WTC11 (cell line): ENCODE data around the gene TIAL1. TPM values are rescaled to one million over a fixed set of nuclear protein-coding genes. Genes with fewer than 3 reads are reported as not detected.

ENCODE experiments used
- ATAC-seq: fragments of 200-7000 bp; cut with Tn5 transposase; 2 replicates; pipeline ENCODE4 v1.10.0; 2021; ENCODE audit warnings: mild to moderate bottlenecking, moderate library complexity
- CTCF ChIA-PET: fragments of 300-600 bp; sonication (Branson Sonifier 250); formaldehyde crosslinking; loops from one replicate; lab custom pipeline; 2021; ENCODE audit warnings: antibody characterized with exemption; lab: Charles Lee
- POLR2A ChIA-PET: fragments of 350-600 bp; sonication (Branson Sonifier 250); formaldehyde crosslinking; loops from one replicate; lab custom pipeline; 2021; ENCODE audit warnings: antibody characterized with exemption; lab: Charles Lee
- DNase-seq: peaks from one replicate; pipeline ENCODE4 v3.0.0; 2021; ENCODE audit warnings: low spot score
- H3K27ac Mint-ChIP-seq: 2 replicates; pipeline ENCODE4 v1.8.0; 2021; ENCODE audit warnings: mixed read lengths
- H3K27me3 Mint-ChIP-seq: 2 replicates; pipeline ENCODE4 v1.8.0; 2021; ENCODE audit warnings: low read depth, mild to moderate bottlenecking, moderate library complexity, mixed read lengths
- H3K36me3 Mint-ChIP-seq: 2 replicates; pipeline ENCODE4 v1.8.0; 2021; ENCODE audit warnings: mixed read lengths
- H3K4me1 Mint-ChIP-seq: 2 replicates; pipeline ENCODE4 v1.8.0; 2022; ENCODE audit warnings: mixed read lengths
- H3K4me3 Mint-ChIP-seq: 2 replicates; pipeline ENCODE4 v1.8.0; 2021; ENCODE audit warnings: mild to moderate bottlenecking, moderate library complexity, mixed read lengths
- H3K9me3 Mint-ChIP-seq: 2 replicates; pipeline ENCODE4 v1.8.0; 2021; ENCODE audit warnings: mixed read lengths
- ATF2 ChIP-seq: sonication (generic); formaldehyde crosslinking; IDR thresholded peaks from 2 replicates; pipeline ENCODE4 v1.8.1; 2022; ENCODE audit warnings: low read depth, missing genetic modification reagents, borderline replicate concordance
- ATF3 ChIP-seq: sonication (generic); formaldehyde crosslinking; conservative IDR thresholded peaks from 2 replicates; pipeline ENCODE4 v1.8.1; 2022; ENCODE audit warnings: mild to moderate bottlenecking, missing genetic modification reagents
- ERG ChIP-seq: fragments of 250-450 bp; sonication (Bioruptor Pico); IDR thresholded peaks from 2 replicates; pipeline ENCODE4 v1.8.0; 2021; ENCODE audit warnings: mild to moderate bottlenecking
- FOXK1 ChIP-seq: sonication (generic); formaldehyde crosslinking; IDR thresholded peaks from 2 replicates; pipeline ENCODE4 v1.8.0; 2022; ENCODE audit warnings: mild to moderate bottlenecking, moderate library complexity, missing genetic modification reagents
- FOXP4 ChIP-seq: sonication (generic); formaldehyde crosslinking; IDR thresholded peaks from 2 replicates; pipeline ENCODE4 v1.8.0; 2022; ENCODE audit warnings: mild to moderate bottlenecking, missing genetic modification reagents
- GABPB1 ChIP-seq: sonication (generic); formaldehyde crosslinking; IDR thresholded peaks from 2 replicates; pipeline ENCODE4 v1.8.1; 2023; ENCODE audit warnings: mild to moderate bottlenecking, missing genetic modification reagents
- GTF2I ChIP-seq: fragments of 250-450 bp; sonication (Bioruptor Pico); conservative IDR thresholded peaks from 2 replicates; pipeline ENCODE4 v1.4.0; 2021; ENCODE audit warnings: mild to moderate bottlenecking
- MLX ChIP-seq: sonication (generic); formaldehyde crosslinking; IDR thresholded peaks from 2 replicates; pipeline ENCODE4 v1.8.1; 2023; ENCODE audit warnings: mild to moderate bottlenecking, missing genetic modification reagents, moderate library complexity
- MXD4 ChIP-seq: fragments of 250-450 bp; sonication (Bioruptor Pico); IDR thresholded peaks from 2 replicates; pipeline ENCODE4 v1.8.0; 2021; ENCODE audit warnings: mild to moderate bottlenecking, moderate library complexity, borderline replicate concordance
- MYBL2 ChIP-seq: sonication (generic); formaldehyde crosslinking; IDR thresholded peaks from 2 replicates; pipeline ENCODE4 v1.8.1; 2023; ENCODE audit warnings: mild to moderate bottlenecking, moderate library complexity, missing genetic modification reagents
- NFATC4 ChIP-seq: fragments of 250-450 bp; sonication (Bioruptor Pico); IDR thresholded peaks from 2 replicates; pipeline ENCODE4 v1.9.0; 2021; ENCODE audit warnings: mild to moderate bottlenecking
- NR1H2 ChIP-seq: sonication (generic); formaldehyde crosslinking; IDR thresholded peaks from 2 replicates; pipeline ENCODE4 v1.9.0; 2021; ENCODE audit warnings: mild to moderate bottlenecking, moderate library complexity, missing genetic modification reagents
- SMAD4 ChIP-seq: sonication (generic); formaldehyde crosslinking; IDR thresholded peaks from 2 replicates; pipeline ENCODE4 v1.8.0; 2022; ENCODE audit warnings: mild to moderate bottlenecking, missing genetic modification reagents
- STAT6 ChIP-seq: sonication (generic); formaldehyde crosslinking; conservative IDR thresholded peaks from 2 replicates; pipeline ENCODE4 v1.8.1; 2023; ENCODE audit warnings: mild to moderate bottlenecking, low read depth, missing genetic modification reagents, moderate library complexity
- TCF7 ChIP-seq: sonication (generic); formaldehyde crosslinking; IDR thresholded peaks from 2 replicates; pipeline ENCODE4 v1.8.0; 2022; ENCODE audit warnings: mild to moderate bottlenecking, low read depth, missing genetic modification reagents, moderate library complexity
- ZMAT4 ChIP-seq: fragments of 250-450 bp; sonication (Bioruptor Pico); IDR thresholded peaks from 2 replicates; pipeline ENCODE4 v1.9.0; 2021; ENCODE audit warnings: mild to moderate bottlenecking
- ZNF138 ChIP-seq: sonication (generic); formaldehyde crosslinking; conservative IDR thresholded peaks from 2 replicates; pipeline ENCODE4 v1.8.1; 2022; ENCODE audit warnings: mild to moderate bottlenecking, moderate library complexity, missing genetic modification reagents
- ZNF396 ChIP-seq: fragments of 250-450 bp; sonication (Bioruptor Pico); IDR thresholded peaks from 2 replicates; pipeline ENCODE4 v1.8.0; 2021; ENCODE audit warnings: mild to moderate bottlenecking, moderate library complexity, borderline replicate concordance
- ZNF423 ChIP-seq: fragments of 250-450 bp; sonication (Bioruptor Pico); IDR thresholded peaks from 2 replicates; pipeline ENCODE4 v2.1.2; 2022; ENCODE audit warnings: mild to moderate bottlenecking, moderate library complexity
- ZSCAN18 ChIP-seq: fragments of 250-450 bp; sonication (Bioruptor Pico); IDR thresholded peaks from 2 replicates; pipeline ENCODE4 v2.1.2; 2022; ENCODE audit warnings: mild to moderate bottlenecking, moderate library complexity
- total RNA-seq: library from RNA; stranded (reverse); gene quantifications from 3 replicates; pipeline ENCODE4 v1.2.3, GENCODE V29; 2021

TIAL1 gene
- total RNA-seq, 1 experiment from 2014 or later, result 170 TPM

GRCh38 chr10:119634219-119634544 lies 37.4 kb upstream of the TIAL1 start:
- ChIA-PET CTCF (interaction anchor here (0.6 to 2.4 kb wide), 3 partner anchors 10 to 31 kb away, joined by 4 to 7 read pairs (median 6); no protein-coding TSS in a partner anchor), POLR2A (interaction anchor here (0.7 kb wide), 2 partner anchors 12 to 370 kb away, joined by 4 to 6 read pairs; no protein-coding TSS in a partner anchor)
- no peak for ATAC-seq
- H3K9me3 Mint-ChIP-seq, result no peaks in the 10 kb centered on the region
- H3K27me3 Mint-ChIP-seq, result no peaks in the 10 kb centered on the region
- DNase-seq, result no peak
- no peak overlapping the region for H3K27ac Mint-ChIP-seq
- no peaks in the 10 kb centered on the region for H3K36me3 Mint-ChIP-seq
- H3K4me3 Mint-ChIP-seq, result no peak overlapping the region
- TF ChIP-seq MXD4 (CRISPR knock-in tag) (no peak), GTF2I (CRISPR knock-in tag) (no peak), GABPB1 (peak; percentile 79), ZSCAN18 (CRISPR knock-in tag) (no peak), NR1H2 (CRISPR knock-in tag) (no peak), MLX (no peak), ZNF423 (no peak), ATF3 (CRISPR knock-in tag) (no peak)
- no peaks in the 10 kb centered on the region for H3K4me1 Mint-ChIP-seq

- no peaks in the 10 kb centered on the region for H3K27me3 Mint-ChIP-seq
- TF ChIP-seq MYBL2 (CRISPR knock-in tag) (no peak), ERG (CRISPR knock-in tag) (no peak), ZNF396 (CRISPR knock-in tag) (no peak), ZMAT4 (no peak), ATF2 (CRISPR knock-in tag) (no peak), STAT6 (CRISPR knock-in tag) (no peak), FOXK1 (CRISPR knock-in tag) (no peak), ZNF138 (no peak), SMAD4 (CRISPR knock-in tag) (no peak), FOXP4 (CRISPR knock-in tag) (no peak), TCF7 (no peak), NFATC4 (no peak)
- DNase-seq (no peak), ATAC-seq (no peak)
- H3K4me1 Mint-ChIP-seq, result no peaks in the 10 kb centered on the region
- no peaks in the 10 kb centered on the region for H3K9me3 Mint-ChIP-seq
- POLR2A ChIA-PET, result interaction anchor here (0.7 kb wide), 4 partner anchors 12 to 1745 kb away, joined by 3 to 10 read pairs (median 5); no protein-coding TSS in a partner anchor
- no peak overlapping the region for H3K27ac Mint-ChIP-seq
- no peaks in the 10 kb centered on the region for H3K36me3 Mint-ChIP-seq
- no peak overlapping the region for H3K4me3 Mint-ChIP-seq
- CTCF ChIA-PET, result interaction anchor here (0.6 to 2.4 kb wide), 4 partner anchors 10 to 31 kb away, joined by 4 to 7 read pairs (median 5); no protein-coding TSS in a partner anchor
Measured at GRCh38 chr10:119633538-119634218, 36.9 kb upstream of the TIAL1 start.
